Activated CD4-positive, alpha-beta T cell treated with anti-CD3 and anti-CD28 coated beads, Interleukin-2, amount 50 U/mL, for 48 hours (primary cell): Measurements from ENCODE around the gene STK32C.

Experiments used
- DNase-seq, 2 experiments: peaks; one replicate each; pipeline ENCODE4 v3.0.0-alpha.2; 2020

STK32C gene

GRCh38 chr10:132206806-132207535, 100.8 kb downstream of the STK32C start:
- DNase-seq: no peak

DNA sequence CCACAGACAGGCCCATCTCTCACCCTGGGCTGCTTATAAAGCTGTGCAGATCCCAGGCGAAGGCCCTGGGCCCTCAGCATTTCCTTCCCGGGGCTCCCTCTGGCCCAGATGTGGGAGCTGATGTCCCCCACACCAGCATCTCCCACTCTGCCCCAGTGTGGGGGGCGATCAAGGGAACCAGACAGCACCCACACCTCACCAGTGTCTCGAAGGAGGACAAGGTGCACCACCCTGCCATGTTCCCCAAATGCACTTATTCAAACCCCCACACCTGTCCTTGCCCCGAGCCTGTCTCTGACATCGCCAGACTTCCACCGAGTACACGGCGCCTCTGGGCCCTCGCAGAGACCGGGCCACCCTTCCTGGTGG, 101.4 kb downstream of the STK32C start:
- DNase-seq: no peak

GRCh38 chr10:132205650-132206376, 101.9 kb downstream of the STK32C start:
- no peak for DNase-seq

DNA sequence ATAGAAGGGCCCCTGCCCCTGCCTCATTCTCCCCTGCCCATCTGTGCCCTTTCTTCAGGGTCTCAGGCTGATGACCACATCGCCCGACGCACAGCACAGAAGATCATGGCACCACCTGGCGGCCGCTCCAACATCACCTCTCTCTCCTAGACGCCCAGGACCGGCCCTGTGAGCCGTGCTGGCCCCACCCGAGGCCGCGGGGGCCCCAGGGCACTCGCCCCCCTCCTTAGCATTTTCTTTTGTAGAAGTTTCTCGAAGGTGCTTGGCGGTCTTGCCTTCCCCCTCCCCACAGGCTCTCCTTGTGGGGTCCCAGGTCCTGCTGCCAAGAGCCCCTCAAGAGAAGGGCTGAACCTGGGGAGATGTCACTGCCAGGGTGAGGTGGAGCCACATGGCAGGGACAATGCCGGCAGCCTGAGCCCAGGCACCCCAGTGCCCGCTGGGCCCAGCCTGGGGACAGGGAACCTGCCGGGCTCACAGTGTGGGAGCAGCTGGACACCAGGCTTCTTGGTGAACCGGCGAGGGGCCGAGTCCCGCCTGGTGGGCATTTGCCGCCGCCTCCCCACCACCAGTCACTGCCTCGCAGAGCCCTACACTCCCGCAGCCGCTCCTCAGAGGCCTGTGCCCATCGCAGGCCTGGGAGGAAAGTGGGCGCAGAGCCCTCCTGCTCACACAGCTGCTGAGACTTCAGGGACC, 102.8 kb downstream of the STK32C start:
- no peak for DNase-seq

- no peak for DNase-seq
Measured at GRCh38 chr10:132204078-132204780, 103.5 kb downstream of the STK32C start.

GRCh38 chr10:132203256-132204077, 104.3 kb downstream of the STK32C start:
- DNase-seq: no peak

GRCh38 chr10:132202070-132202970, 105.4 kb downstream of the STK32C start:
- DNase-seq: no peak

DNA sequence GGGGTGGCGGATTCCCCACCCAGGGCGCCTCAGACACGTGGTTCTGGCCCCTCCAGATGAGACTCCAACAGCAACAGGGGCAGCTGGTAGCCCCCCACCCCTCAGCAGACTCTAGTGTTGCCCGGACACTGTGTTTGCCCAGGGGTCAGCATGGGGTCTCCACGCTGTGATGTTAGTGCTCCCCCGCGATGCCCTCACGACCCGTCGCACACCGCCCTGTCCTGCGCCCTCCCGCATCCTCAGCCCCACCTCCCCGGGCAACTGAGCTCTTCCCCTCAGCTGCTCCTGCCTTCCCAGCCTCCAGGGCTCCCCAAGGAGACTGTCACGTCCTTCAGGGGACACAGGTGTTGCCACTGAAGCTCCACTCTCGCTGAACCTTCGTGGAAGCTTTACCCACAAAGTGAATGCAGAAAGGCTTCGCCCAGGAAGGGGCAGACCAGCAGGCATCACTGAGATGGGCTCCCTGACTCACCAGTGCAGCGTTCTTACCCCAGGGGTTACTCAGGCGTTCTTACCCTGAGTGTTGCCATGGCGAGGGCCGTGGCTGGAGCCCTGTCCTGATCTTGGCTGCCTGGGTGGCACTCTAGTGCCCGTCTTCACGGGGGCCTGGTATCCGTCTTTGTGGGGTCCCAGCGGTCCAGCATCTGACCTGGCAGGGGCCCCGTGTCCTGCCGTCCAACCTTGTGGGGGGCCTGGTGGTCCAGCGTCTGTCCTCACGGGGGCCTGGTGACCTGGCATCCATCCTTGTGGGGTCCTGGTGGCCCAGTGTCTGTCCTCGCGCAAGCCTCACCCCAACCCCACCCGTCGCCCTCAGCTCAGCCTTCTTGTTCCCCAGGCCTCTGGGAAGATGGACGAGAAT, 106.4 kb downstream of the STK32C start:
- no peak for DNase-seq

DNA sequence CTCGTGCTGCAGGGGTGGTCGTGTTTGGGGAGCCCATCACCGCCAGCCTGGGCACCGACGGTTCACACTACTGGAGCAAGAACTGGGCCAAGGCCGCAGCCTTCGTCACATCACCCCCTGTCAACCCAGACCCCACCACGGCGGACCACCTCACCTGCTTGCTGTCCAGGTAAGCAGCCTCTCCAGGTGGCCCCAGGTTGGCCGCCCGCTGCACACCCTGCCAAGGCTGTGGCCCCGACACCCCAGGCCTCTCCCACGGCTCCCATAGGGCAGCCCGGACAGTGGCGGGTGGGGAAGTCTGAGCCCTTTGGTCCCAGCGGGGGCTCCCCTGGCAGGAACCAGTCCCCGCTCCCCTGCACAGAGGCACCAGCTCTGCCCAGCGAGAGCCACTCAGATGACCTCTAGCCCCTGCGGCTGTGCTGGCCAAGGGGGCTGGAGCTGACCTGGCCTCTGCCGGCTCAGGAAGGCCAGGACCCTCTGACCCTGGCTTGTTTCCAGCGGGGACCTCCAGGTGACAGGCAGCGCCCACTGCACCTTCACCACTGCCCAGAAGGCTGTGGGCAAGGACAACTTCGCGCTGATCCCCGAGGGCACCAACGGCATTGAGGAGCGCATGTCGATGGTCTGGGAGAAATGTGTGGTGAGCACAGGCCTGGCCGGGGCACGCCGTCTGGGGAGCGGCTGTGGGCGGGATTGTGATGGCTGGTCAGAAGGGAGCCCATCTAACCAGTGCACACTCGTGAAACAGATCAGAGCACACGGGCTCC, 107.2 kb downstream of the STK32C start:
- no peak for DNase-seq

- no peak for DNase-seq
Measured at GRCh38 chr10:132199854-132200311, 107.9 kb downstream of the STK32C start.

DNA sequence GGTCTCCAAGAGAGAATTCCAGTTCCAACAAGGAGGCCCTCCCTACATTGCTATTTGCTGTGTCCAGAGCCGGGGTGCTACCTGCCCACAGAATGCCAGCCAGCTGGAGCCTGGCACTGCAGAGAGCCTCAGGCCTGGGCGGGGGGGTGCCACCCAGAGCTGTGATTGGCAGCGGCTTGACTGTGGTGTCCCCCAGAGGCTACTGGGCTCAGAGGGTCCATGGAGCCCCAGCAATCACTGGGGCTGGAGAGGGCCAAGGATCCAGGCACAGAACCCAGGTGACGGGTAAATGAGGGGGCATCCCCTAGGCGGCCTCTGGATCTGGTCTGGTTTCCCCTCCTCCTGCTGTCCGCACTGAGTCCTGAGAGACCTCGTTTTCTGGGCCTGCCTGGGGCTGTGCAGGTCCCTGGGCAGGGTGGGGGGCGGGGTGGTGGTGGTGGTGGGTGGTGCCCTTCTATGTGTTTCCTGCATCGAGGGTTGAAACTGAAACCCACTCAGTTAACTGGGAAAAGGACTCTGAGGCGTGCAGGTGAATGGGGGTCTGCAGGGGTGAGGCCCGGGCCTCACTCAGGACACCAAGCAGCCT, 108.4 kb downstream of the STK32C start:
- DNase-seq: no peak

DNA sequence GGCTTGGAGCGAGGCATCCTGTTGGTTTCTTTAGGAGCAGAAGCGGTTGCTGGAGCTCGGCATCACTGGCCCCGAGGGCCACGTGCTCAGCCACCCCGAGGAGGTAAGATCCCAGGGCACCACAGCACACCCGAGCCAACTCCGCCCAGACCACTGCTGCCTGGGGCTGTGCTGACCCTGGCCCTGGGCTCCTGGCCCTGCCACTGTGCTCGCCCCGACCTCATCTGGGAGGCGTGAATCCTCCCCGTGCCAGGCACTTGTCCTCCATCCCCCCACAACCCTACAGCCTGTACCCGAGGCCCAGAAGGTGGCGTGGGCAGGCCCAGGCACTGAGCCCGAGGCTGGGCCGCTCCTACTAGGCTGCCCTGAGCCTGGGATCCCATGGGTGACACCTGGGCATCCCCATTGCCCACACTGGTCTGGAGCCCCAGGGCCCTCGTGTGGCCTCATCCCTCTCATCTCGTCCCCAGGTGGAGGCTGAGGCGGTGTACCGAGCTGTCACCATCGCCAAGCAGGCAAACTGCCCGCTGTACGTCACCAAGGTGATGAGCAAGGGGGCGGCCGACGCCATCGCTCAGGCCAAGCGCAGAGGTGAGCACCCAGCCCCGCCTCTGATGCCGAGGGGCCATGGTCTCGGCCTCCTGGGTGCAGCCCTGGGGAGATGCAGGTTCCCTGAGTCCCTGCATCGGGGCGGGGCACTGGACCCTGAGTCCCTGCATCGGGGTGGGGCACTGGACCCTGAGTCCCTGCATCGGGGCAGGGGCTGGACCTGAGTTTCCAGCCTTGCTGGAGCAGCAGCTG, 109.2 kb downstream of the STK32C start:
- DNase-seq: no peak

DNA sequence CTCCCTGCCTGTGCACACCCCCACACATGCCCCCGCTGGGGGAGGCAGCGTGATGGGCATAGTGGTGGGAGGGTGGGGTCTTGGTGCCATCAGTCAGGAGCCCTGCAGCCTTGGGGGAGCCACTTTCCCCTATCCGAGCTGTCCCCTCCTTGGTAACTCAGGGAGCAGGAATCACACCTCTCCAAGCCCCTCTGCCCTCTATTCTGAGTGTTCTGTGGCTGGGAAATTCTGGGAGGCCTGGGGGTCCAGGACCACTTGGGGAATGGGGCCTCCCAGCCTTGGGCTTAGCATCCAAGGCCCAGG, 109.7 kb downstream of the STK32C start:
- no peak for DNase-seq

DNA sequence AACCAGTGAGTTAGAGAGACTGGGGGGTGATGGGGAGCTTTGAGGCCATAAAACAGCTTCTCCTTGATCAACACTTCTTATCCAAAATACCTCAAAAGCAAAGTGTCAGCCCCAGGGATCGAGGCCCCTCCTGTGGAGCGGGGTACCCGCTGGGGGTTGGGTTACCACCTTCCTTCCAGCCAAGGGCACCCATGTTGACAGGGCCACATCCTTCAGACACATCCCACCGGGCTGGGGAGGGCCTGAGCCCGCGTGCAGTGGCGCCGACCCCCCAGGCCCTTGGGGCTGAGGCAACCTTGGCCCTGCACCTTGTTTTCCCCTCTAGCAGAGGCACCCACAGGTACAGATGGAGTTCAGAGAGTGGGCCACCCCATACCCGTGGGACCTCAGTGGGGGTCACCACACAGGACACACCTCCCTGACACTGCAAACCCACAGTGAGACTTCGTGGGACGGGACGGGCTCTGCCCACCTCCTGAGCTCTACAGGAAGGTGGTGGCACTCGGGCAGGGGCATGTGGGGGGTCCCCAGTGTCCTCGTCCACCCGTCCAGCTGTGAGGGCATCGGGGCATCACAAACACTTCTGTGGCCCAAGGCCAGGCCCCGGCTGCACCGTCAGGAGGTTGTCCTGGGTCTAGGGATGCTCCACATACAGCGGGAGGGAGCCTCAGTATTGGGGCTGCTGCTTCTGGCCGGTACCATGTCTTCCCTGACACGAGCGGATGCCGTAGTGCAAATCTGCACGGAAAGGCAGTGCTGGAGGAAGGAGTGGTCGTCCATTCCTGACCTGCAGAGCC, 110.3 kb downstream of the STK32C start:
- DNase-seq: no peak

- DNase-seq: no peak
Measured at GRCh38 chr10:132196178-132197113, 111.3 kb downstream of the STK32C start.

- no peak for DNase-seq
Measured at GRCh38 chr10:132195366-132196075, 112.2 kb downstream of the STK32C start.
